Nephron (organoid): ENCODE measurements around the gene NTM.

Experiments used
- H3K27ac Mint-ChIP-seq, 3 experiments: 2 replicates each; pipeline ENCODE4 v1.8.0; 2020; ENCODE audit warnings: mixed read lengths in 3 of 3, mild to moderate bottlenecking in 2 of 3, moderate library complexity in 1 of 3
- H3K27me3 Mint-ChIP-seq: 2 replicates; pipeline ENCODE4 v1.8.0; 2021; ENCODE audit warnings: low read depth, mild to moderate bottlenecking, moderate library complexity, mixed read lengths
- H3K36me3 Mint-ChIP-seq: 2 replicates; pipeline ENCODE4 v1.8.0; 2020; ENCODE audit warnings: low read depth, mixed read lengths
- H3K4me1 Mint-ChIP-seq: 2 replicates; pipeline ENCODE4 v1.8.0; 2020; ENCODE audit warnings: mixed read lengths
- H3K4me3 Mint-ChIP-seq, 3 experiments: 2 replicates each; pipeline ENCODE4 v1.8.0; 2020; ENCODE audit warnings: mild to moderate bottlenecking in 3 of 3, mixed read lengths in 3 of 3, moderate library complexity in 2 of 3
- H3K9me3 Mint-ChIP-seq: 2 replicates; pipeline ENCODE4 v1.8.0; 2020; ENCODE audit warnings: mixed read lengths
- CTCF ChIP-seq, 3 experiments: fragments of 200-600 bp; sonication (generic); IDR thresholded peaks; one replicate each; pipeline ENCODE4 v1.5.0; 2021; ENCODE audit warnings: antibody characterized with exemption in 3 of 3; ENCODE audit not compliant: unreplicated experiment in 3 of 3

NTM gene

GRCh38 chr11:132008226-132008625 is 637.8 kb downstream of the NTM start:
- no peak for TF ChIP-seq CTCF (IDR thresholded peaks at IDR 0.05; ENCODE audit: unreplicated experiment in 3 of 3)
- H3K27me3 Mint-ChIP-seq: peaks cover 38% of the 10 kb centered on the region
- no peaks in the 10 kb centered on the region for H3K36me3 Mint-ChIP-seq
- H3K9me3 Mint-ChIP-seq: no peaks in the 10 kb centered on the region
- no peaks in the 10 kb centered on the region for H3K4me1 Mint-ChIP-seq
- no peak overlapping the region for H3K27ac Mint-ChIP-seq
- no peak overlapping the region for H3K4me3 Mint-ChIP-seq

- Mint-ChIP-seq H3K9me3 (peaks cover 4% of the 10 kb centered on the region), H3K27me3 (peaks cover 38% of the 10 kb centered on the region), H3K27ac (no peak overlapping the region), H3K4me1 (no peaks in the 10 kb centered on the region), H3K4me3 (no peak overlapping the region), H3K36me3 (no peaks in the 10 kb centered on the region)
- TF ChIP-seq CTCF (IDR thresholded peaks at IDR 0.05; ENCODE audit: unreplicated experiment in 3 of 3): no peak
Observed at GRCh38 chr11:132008872-132009271, 638.5 kb downstream of the NTM start.

- Mint-ChIP-seq H3K4me1 (peaks cover 22% of the 10 kb centered on the region), H3K36me3 (peaks cover 3% of the 10 kb centered on the region), H3K27me3 (no peaks in the 10 kb centered on the region), H3K27ac (no peak overlapping the region), H3K9me3 (peaks cover 12% of the 10 kb centered on the region), H3K4me3 (no peak overlapping the region)
- no peak for TF ChIP-seq CTCF (IDR thresholded peaks at IDR 0.05; ENCODE audit: unreplicated experiment in 3 of 3)
Observed at GRCh38 chr11:132020001-132020400, 649.6 kb downstream of the NTM start.

- Mint-ChIP-seq H3K9me3 (peaks cover 5% of the 10 kb centered on the region), H3K27me3 (no peaks in the 10 kb centered on the region), H3K4me3 (no peak overlapping the region), H3K4me1 (peaks cover 22% of the 10 kb centered on the region), H3K27ac (peak overlapping the region in 1 of 3 experiments; percentile 83), H3K36me3 (peaks cover 3% of the 10 kb centered on the region)
- no peak for TF ChIP-seq CTCF (IDR thresholded peaks at IDR 0.05; ENCODE audit: unreplicated experiment in 3 of 3)
Observed at GRCh38 chr11:132022285-132022684, 651.9 kb downstream of the NTM start.

- no peak overlapping the region for H3K4me3 Mint-ChIP-seq
- H3K27ac Mint-ChIP-seq: peak overlapping the region; percentile 77 to 83 (median 81)
- no peak for TF ChIP-seq CTCF (IDR thresholded peaks at IDR 0.05; ENCODE audit: unreplicated experiment in 3 of 3)
- H3K36me3 Mint-ChIP-seq: peaks cover 3% of the 10 kb centered on the region
- peaks cover 5% of the 10 kb centered on the region for H3K9me3 Mint-ChIP-seq
- H3K27me3 Mint-ChIP-seq: no peaks in the 10 kb centered on the region
- H3K4me1 Mint-ChIP-seq: peaks cover 27% of the 10 kb centered on the region
Observed at GRCh38 chr11:132022733-132023478, 652.5 kb downstream of the NTM start.
